Pancreas (tissue), 10 donors: ENCODE measurements around the gene OLFML1. TPM values are rescaled to one million over a fixed set of nuclear protein-coding genes. Genes with fewer than 3 reads are reported as not detected.

Experiments
- ATAC-seq, 4 donors: fragments of 200-7000 bp; cut with Tn5 transposase; one replicate each; pipeline versions ENCODE4 v1.8.0 to v1.9.1; 2020; ENCODE audit warnings: mild to moderate bottlenecking in 4 of 4, moderate library complexity in 4 of 4
- DNase-seq, 6 donors: peaks; one replicate each; pipeline ENCODE4 v3.0.0-alpha.2; 2020
- FAIRE-seq: peaks from 2 replicates; lab custom pipeline; 2012; peaks lifted over from hg19 to GRCh38; lab: Jason Lieb, UNC
- H3K27ac ChIP-seq, 4 donors: fragments of 200-600 bp; sonication (generic); 1 replicate in 3 of 4; 2 replicates in 1 of 4; pipeline versions ENCODE4 v1.5.0 to v1.8.0; 2020
- H3K27me3 ChIP-seq, 4 donors: fragments of 200-600 bp; one replicate each; pipeline ENCODE4 v1.8.0; 2021
- H3K36me3 ChIP-seq, 3 donors: fragments of 200-600 bp; sonication (generic) in 1 of 3; one replicate each; pipeline versions ENCODE4 v1.5.0 to v1.8.0; 2020 to 2021
- H3K4me1 ChIP-seq, 3 donors: fragments of 200-600 bp; one replicate each; pipeline ENCODE4 v1.8.0; 2021
- H3K4me3 ChIP-seq, 4 donors: fragments of 200-600 bp; sonication (generic) in 2 of 4; one replicate each; pipeline versions ENCODE4 v1.5.0 to v1.8.0; 2020 to 2021
- H3K9me3 ChIP-seq, 4 donors: fragments of 200-600 bp; one replicate each; pipeline ENCODE4 v1.8.0; 2021
- CTCF ChIP-seq, 4 donors: fragments of 200-600 bp; sonication (generic) in 3 of 4; IDR thresholded peaks; one replicate each; pipeline versions ENCODE4 v1.5.0 to v1.8.0; 2021; ENCODE audit warnings: antibody characterized with exemption in 4 of 4
- whole genome bisulfite sequencing, 2 donors: extraction: QIAGEN DNeasy Blood & Tissue Kit; methylation state at CpG; one replicate each; pipeline ENCODE4 v1.1.7; 2013; 5-methylcytosine and 5-hydroxymethylcytosine counted together
- intact Hi-C, 3 donors: fragments of 100-400 bp; cut with DNase I; formaldehyde crosslinking; loops; one replicate each; pipeline versions ENCODE4 v1.11.1 to v1.14.2; 2022
- polyA plus RNA-seq, 2 donors: library from polyadenylated mRNA; stranded (reverse); fragments of 200-250 nt; gene quantifications; one replicate each; pipeline ENCODE4 v1.2.3, GENCODE V29; 2013
- total RNA-seq, 6 donors: library from RNA; stranded (reverse); fragmentation: NEBNext Ultra II Directional in 4 of 6; extraction: Animal tissue kit (Norgen Biotek cat#: 25700) in 4 of 6; gene quantifications; one replicate each; pipeline versions ENCODE4 v1.2.1 to v1.2.4, GENCODE V29; 2021 to 2023
- donor health status: healthy with polysubstance abuse.
- donor health status: DM: no; HTN: no; CAD: no; lungs with moderate emphysema.
- donor health status: DM: no; HTN: no; CAD: no.
- donor health status: control.
- donor health status: control.
- donor health status: Bipolar disorder and iron deficiency.
- donor health status: DM: yes; HTN: yes; CAD: no.
- donor health status: DM: no; HTN: no; CAD: no.
- donor health status: DM: no; HTN: no; CAD: no.
- donor health status: DM: yes; HTN: yes; CAD: no.

OLFML1 gene
- total and polyA plus RNA-seq, 8 donors, result 0.32 to 7.0 (median 0.99) TPM

- Histone ChIP-seq H3K9me3 (no peaks in the 10 kb centered on the region), H3K4me1 (no peaks in the 10 kb centered on the region), H3K27me3 (no peaks in the 10 kb centered on the region), H3K4me3 (no peak overlapping the region), H3K36me3 (no peaks in the 10 kb centered on the region), H3K27ac (no peak overlapping the region)
- DNase-seq (peak; percentile 55 to 78 (median 66)), FAIRE-seq (no peak), ATAC-seq (peak; percentile 88 to 96 (median 90))
- intact Hi-C loops, result no loop called here
- 45 to 57% methylated on average over 7 of the region's 7 CpGs for WGBS, 2 donors
- no peak for TF ChIP-seq CTCF (IDR thresholded peaks at IDR 0.05)
Measured at GRCh38 chr11:7555052-7555699, 69.9 kb downstream of the OLFML1 start.

- Histone ChIP-seq H3K9me3 (no peaks in the 10 kb centered on the region), H3K36me3 (no peaks in the 10 kb centered on the region), H3K27me3 (no peaks in the 10 kb centered on the region), H3K27ac (no peak overlapping the region), H3K4me1 (no peaks in the 10 kb centered on the region), H3K4me3 (no peak overlapping the region)
- DNase-seq, result no peak
- intact Hi-C loops, result no loop called here
- TF ChIP-seq CTCF (IDR thresholded peaks at IDR 0.05), result no peak
- no peak for ATAC-seq
- no peak for FAIRE-seq
Measured at GRCh38 chr11:7558046-7558445, 72.7 kb downstream of the OLFML1 start.

- no peak for TF ChIP-seq CTCF (IDR thresholded peaks at IDR 0.05)
- Histone ChIP-seq H3K27me3 (no peaks in the 10 kb centered on the region), H3K4me3 (no peak overlapping the region), H3K9me3 (no peaks in the 10 kb centered on the region), H3K36me3 (no peaks in the 10 kb centered on the region), H3K4me1 (no peaks in the 10 kb centered on the region), H3K27ac (no peak overlapping the region)
- DNase-seq, result no peak
- ATAC-seq, result no peak
- WGBS, 2 donors, result 87 to 90% methylated on average over 4 of the region's 4 CpGs
- intact Hi-C loops, result no loop called here
- no peak for FAIRE-seq
Measured at GRCh38 chr11:7559398-7560283, 74.3 kb downstream of the OLFML1 start.

Other genes with a start within 250 kb of the OLFML1 start
- gene SYT9, start 233.6 kb upstream of the OLFML1 start, total RNA-seq, result 1 to 10 TPM in 5 of 6 donors, under 1 TPM in 1; 0.83 to 2.0 (median 1.1) TPM
- under 1 TPM; 0.38 to 0.52 TPM for gene SYT9, start 233.6 kb upstream of the OLFML1 start, polyA plus RNA-seq
- gene PPFIBP2, start 28.5 kb downstream of the OLFML1 start, total RNA-seq, result 10 to 100 TPM in 5 of 6 donors, 1 to 10 TPM in 1; 8.6 to 24.7 (median 11.4) TPM
- 10 to 100 TPM in 1 of 2 donors, 1 to 10 TPM in 1; 8.0 to 12.6 TPM for gene PPFIBP2, start 28.5 kb downstream of the OLFML1 start, polyA plus RNA-seq
- 1 to 10 TPM; 1.4 to 3.5 (median 1.9) TPM for gene CYB5R2, start 188.0 kb downstream of the OLFML1 start, total RNA-seq
- gene CYB5R2, start 188.0 kb downstream of the OLFML1 start, polyA plus RNA-seq, result 1 to 10 TPM; 1.7 to 2.4 TPM
- gene OVCH2, start 221.0 kb downstream of the OLFML1 start, total RNA-seq, result under 1 TPM in 1 of 6 donors, not detected in 5; 0.28 TPM
- under 1 TPM in 1 of 2 donors, not detected in 1; 0.05 TPM for gene OVCH2, start 221.0 kb downstream of the OLFML1 start, polyA plus RNA-seq